Measurements from ENCODE around the gene KRT72. TPM values are rescaled to one million over a fixed set of nuclear protein-coding genes. Genes with fewer than 3 reads are reported as not detected.

The KRT72 gene
- total and polyA plus RNA-seq, 4 donors = not detected

- H3K9me3 ChIP-seq (ENCODE audit: control insufficient read depth in 4 of 4, low read length in 3 of 4) = no peaks in the 10 kb centered on the region
- no peaks in the 10 kb centered on the region for H3K27me3 ChIP-seq (ENCODE audit: control insufficient read depth in 4 of 4, insufficient read depth in 4 of 4, low read length in 3 of 4)
- 97% methylated on average over 15 of the region's 15 CpGs for WGBS
- TF ChIP-seq EGR1 (IDR thresholded peaks at IDR 0.05; ENCODE audit: low read depth in 2 of 2) (no peak), HNF4G (IDR thresholded peaks at IDR 0.05) (no peak), ATF3 (IDR thresholded peaks at IDR 0.05) (no peak), FOXA2 (IDR thresholded peaks at IDR 0.05) (no peak), CTCF (IDR thresholded peaks at IDR 0.05; ENCODE audit: low read depth, low read length, missing input control) (no peak), REST (IDR thresholded peaks at IDR 0.05) (no peak), MAX (IDR thresholded peaks at IDR 0.05) (no peak)
- no peak overlapping the region for H3K9ac ChIP-seq (ENCODE audit: low read depth in 1 of 2, low read length in 2 of 2)
- no peak overlapping the region for H3K27ac ChIP-seq (ENCODE audit: low read depth in 1 of 2, low read length in 2 of 2)
- H3K4me3 ChIP-seq (ENCODE audit: low read depth in 1 of 3, low read length in 3 of 3) = no peak overlapping the region
- no peaks in the 10 kb centered on the region for H3K36me3 ChIP-seq (ENCODE audit: control insufficient read depth in 4 of 4, insufficient read depth in 3 of 4, low read depth in 1 of 4, low read length in 3 of 4)
- no peak for DNase-seq (ENCODE audit: low spot score)
- H3K4me1 ChIP-seq (ENCODE audit: control insufficient read depth in 4 of 4, insufficient read depth in 4 of 4, low read length in 3 of 4) = no peaks in the 10 kb centered on the region
Measured at GRCh38 chr12:52573306-52573705, 28.0 kb downstream of the KRT72 start.

GRCh38 chr12:52570511-52570910 lies 30.8 kb downstream of the KRT72 start:
- H3K36me3 ChIP-seq (ENCODE audit: control insufficient read depth in 4 of 4, insufficient read depth in 3 of 4, low read depth in 1 of 4, low read length in 3 of 4) = no peaks in the 10 kb centered on the region
- TF ChIP-seq GABPA (IDR thresholded peaks at IDR 0.05 in 1 of 2, conservative IDR thresholded peaks at IDR 0.05 in 1 of 2) (no peak), TAF1 (conservative IDR thresholded peaks at IDR 0.05) (no peak), YY1 (IDR thresholded peaks at IDR 0.05) (no peak), NR2F2 (IDR thresholded peaks at IDR 0.05) (no peak), RXRA (IDR thresholded peaks at IDR 0.05) (no peak), FOXA1 (IDR thresholded peaks at IDR 0.05) (no peak), REST (IDR thresholded peaks at IDR 0.05) (no peak), HNF4G (IDR thresholded peaks at IDR 0.05) (no peak)
- H3K4me1 ChIP-seq (ENCODE audit: control insufficient read depth in 4 of 4, insufficient read depth in 4 of 4, low read length in 3 of 4) = no peaks in the 10 kb centered on the region
- DNase-seq (ENCODE audit: low spot score) = no peak
- H3K4me3 ChIP-seq (ENCODE audit: low read depth in 1 of 3, low read length in 3 of 3) = no peak overlapping the region
- H3K9me3 ChIP-seq (ENCODE audit: control insufficient read depth in 4 of 4, low read length in 3 of 4) = no peaks in the 10 kb centered on the region
- 93% methylated on average over 10 of the region's 10 CpGs for WGBS
- H3K9ac ChIP-seq (ENCODE audit: low read depth in 1 of 2, low read length in 2 of 2) = no peak overlapping the region
- H3K27ac ChIP-seq (ENCODE audit: low read depth in 1 of 2, low read length in 2 of 2) = no peak overlapping the region
- no peaks in the 10 kb centered on the region for H3K27me3 ChIP-seq (ENCODE audit: control insufficient read depth in 4 of 4, insufficient read depth in 4 of 4, low read length in 3 of 4)

Data from liver (tissue), 9 donors.